ENCODE data around the gene SLC25A44.
"Not testable (repeated sequence)": the region's sequence is repeated elsewhere in the genome, so short reads cannot be mapped to it uniquely, and the experiment has no call there.

SLC25A44 gene

DNA sequence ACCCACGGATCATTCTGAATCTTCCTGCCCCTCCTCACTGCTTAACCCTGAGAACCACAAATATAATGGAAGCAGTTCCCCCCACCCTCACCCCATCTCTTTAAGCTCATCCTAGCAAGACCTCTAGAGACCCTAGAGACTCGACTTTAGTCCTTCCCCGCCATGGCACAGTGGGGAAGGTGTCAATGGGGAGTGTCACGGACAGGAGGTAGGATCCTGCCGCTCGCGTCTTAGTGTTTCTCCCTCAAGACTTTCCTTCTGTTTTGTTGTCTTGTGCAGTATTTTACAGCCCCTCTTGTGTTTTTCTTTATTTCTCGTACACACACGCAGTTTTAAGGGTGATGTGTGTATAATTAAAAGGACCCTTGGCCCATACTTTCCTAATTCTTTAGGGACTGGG lies 18.2 kb downstream of the SLC25A44 start:
- DNase-seq, result no peak

DNA sequence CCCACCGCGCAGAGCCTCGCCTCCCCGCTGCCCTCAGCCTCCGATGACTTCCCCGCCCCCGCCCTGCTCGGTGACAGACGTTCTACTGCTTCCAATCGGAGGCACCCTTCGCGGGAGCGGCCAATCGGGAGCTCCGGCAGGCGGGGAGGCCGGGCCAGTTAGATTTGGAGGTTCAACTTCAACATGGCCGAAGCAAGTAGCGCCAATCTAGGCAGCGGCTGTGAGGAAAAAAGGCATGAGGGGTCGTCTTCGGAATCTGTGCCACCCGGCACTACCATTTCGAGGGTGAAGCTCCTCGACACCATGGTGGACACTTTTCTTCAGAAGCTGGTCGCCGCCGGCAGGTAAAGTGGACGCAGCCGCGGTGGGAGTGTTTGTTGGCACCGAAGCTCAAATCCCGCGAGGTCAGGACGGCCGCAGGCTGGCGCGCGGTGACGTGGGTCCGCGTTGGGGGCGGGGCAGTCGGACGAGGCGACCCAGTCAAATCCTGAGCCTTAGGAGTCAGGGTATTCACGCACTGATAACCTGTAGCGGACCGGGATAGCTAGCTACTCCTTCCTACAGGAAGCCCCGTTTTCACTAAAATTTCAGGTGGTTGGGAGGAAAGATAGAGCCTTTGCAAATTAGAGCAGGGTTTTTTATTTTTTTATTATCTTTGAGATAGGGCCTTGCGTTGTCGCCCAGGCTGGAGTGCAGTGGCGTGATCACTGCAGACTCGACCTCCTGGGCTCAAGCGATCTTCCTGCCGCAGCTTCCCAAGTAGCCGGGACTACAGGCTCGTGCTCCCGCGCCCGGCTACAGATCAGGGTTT lies 19.1 kb downstream of the SLC25A44 start, which contains the start of gene PMF1:
Gene PMF1, plus strand, starts transcription at position 175 of the 811 bp plus-strand sequence. Its CDS starts 9 bp downstream, at position 184.
- DNase-seq, result peak; percentile 98

GRCh38 chr1:156213644-156213966 lies 19.7 kb downstream of the SLC25A44 start:
- DNase-seq, result no peak

DNA sequence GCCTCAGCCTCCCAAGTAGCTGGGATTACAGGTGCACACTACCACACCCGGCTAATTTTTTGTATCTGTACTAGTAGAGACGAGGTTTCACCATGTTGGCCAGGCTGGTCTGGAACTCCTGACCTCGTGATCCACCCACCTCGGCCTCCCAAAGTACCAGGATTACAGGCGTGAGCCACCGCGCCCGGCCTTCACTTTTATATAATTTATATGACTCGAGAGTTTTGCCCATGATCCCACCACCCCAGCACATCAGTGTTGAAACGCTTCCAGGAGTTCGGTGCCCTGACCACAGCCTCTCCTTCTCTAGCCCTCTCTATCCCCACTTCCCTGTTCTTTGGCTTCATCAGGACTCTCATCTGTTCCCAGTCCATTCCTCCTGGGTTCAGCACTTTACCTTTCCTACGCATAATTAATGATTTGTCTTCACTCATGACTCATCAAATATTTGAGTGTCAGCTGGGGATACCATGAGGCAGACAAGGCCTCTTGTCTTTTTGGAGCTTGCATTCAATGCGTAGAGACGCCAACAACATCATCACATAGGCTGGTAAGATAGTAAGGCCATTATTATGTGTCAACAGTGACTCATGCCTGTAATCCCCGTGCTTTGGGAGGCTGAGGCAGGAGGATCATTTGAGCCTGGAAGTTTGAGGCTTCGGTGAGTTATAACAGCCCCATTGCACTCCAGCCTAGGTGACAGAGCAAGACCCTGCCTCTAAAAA lies 20.3 kb downstream of the SLC25A44 start:
- DNase-seq, result no peak

DNA sequence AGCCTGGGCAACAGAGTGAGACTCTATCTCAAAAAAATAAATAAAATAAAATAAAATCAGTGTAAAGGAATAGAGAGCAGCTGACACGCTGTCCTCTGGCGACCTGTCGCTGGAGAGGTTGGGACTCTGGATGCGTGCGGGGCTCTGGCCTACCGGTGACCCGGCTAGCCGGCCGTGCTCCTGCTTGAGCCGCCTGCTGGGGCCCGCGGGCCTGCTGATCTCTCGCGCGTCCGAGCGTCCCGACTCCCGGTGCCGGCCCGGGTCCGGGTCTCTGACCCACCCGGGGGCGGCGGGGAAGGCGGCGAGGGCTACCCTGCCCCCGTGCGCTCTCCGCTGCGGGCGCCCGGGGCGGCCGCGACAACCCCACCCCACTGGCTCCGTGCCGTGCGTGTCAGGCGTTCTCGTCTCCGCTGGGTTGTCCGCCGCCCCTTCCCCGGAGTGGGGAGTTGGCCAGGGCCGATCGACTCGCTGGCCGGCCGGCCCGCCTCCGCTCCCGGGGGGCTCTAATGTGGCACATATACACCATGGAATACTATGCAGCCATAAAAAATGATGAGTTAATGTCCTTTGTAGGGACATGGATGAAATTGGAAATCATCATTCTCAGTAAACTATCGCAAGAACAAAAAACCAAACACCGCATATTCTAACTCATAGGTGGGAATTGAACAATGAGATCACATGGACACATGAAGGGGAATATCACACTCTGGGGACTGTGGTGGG lies 22.6 kb downstream of the SLC25A44 start:
- not testable (repeated sequence) for DNase-seq

DNA sequence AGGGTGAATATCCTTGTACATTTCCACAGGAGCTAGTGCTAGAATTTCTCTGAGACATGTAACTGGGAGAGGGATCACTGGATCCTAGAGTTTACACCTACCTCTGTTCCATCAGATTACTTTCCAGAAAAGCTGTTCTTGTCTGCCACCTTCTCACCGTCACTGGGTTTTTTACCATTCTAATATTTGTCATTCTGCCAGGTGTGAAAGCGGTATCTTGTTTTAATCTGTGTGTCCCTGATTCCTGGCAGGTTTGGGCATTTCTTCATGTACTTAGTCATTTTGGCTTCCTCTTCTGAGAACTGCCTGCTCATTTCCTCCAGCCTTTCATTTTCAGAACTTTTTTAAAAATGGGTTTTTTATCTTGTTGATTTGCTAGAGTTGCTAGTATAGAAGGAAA lies 24.0 kb downstream of the SLC25A44 start:
- DNase-seq, result no peak

GRCh38 chr1:156220226-156220625 lies 26.3 kb downstream of the SLC25A44 start:
- DNase-seq, result no peak

- DNase-seq, result no peak
Observed at GRCh38 chr1:156221986-156222692, 28.2 kb downstream of the SLC25A44 start.

DNA sequence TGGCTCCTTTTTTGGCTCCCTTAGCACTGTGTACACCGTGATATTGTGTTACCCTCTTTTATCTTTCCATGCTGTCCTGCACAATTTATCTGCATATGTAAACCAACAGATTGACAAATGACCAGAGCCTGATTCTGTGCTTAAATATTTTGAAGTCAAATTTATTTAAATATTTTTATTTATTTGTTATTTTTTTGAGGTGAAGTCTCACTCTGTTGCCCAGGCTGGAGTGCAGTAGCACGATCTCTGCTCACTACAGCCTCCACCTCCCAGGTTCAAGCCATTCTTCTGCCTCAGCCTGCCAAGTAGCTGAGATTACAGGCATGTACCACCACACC lies 31.7 kb downstream of the SLC25A44 start:
- DNase-seq, result no peak

- DNase-seq, result no peak
Observed at GRCh38 chr1:156226116-156226538, 32.2 kb downstream of the SLC25A44 start.

- DNase-seq, result no peak
Observed at GRCh38 chr1:156226782-156227181, 32.9 kb downstream of the SLC25A44 start.

GRCh38 chr1:156228501-156228900 lies 34.6 kb downstream of the SLC25A44 start:
- no peak for DNase-seq

DNA sequence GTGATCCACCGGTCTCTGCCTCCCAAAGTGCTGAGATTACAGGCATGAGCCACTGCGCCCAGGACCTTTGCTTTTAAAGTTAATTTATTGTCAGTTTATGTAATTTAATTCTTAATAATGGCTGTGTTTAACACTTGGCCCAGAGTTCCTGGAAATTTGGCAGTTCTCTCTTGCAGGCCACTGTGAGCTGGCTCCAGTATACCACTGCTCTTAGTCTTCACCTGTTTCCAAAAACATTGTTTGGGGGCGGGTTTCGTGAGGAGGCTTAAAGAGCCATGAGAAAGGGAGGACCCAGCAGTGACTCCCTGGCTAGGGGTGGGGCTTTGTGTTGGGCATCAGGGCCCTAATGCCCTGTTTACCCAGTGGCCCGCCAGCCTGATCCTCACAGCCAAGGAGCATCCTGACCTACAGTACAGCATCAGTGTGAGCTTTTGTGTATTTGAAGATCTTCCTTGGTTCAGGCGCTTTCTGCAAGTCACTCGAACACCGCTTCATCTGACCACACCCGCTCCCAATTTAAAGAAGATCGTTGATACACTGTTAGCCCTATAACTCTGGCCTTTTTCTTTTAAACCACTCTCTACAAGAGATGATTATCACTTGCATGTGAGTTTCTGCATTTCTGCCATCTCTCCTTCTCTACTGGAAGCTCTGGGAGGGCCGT lies 36.0 kb downstream of the SLC25A44 start:
- no peak for DNase-seq

GRCh38 chr1:156230473-156230837 lies 36.6 kb downstream of the SLC25A44 start:
- no peak for DNase-seq

GRCh38 chr1:156232201-156232894 lies 38.4 kb downstream of the SLC25A44 start:
- DNase-seq, result no peak

DNA sequence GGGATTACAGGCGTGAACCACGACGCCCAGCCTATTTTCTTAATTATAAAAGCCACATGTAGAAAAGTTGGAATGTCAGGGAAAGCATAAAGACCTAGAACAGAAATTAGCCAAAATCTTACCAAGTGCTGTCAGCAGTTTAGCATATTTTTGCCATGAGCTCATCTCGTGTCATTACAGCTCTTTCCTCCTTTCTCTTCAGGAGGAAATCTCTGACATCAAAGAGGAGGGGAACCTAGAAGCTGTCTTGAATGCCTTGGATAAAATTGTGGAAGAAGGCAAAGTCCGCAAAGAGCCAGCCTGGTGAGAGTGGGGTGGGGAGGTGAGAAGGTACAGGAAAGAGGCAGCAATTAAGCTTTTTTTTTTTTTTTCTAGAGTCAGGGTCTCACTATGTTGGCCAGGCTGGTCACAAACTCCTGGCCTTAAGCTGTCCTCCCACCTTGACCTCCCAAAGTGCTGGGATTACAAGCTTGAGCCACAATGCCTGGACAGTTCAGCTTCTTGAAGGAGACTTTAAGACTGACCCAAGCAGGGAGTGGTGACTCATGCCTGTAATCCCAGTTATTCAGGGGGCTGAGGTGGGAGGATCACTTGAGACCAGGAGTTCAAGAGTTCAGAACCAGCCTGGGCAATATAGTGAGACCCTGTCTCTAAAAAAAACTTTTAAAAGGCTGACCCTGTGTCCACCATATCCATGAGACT lies 39.7 kb downstream of the SLC25A44 start:
- DNase-seq, result no peak

GRCh38 chr1:156236164-156236563 lies 42.3 kb downstream of the SLC25A44 start:
- no peak for DNase-seq

DNA sequence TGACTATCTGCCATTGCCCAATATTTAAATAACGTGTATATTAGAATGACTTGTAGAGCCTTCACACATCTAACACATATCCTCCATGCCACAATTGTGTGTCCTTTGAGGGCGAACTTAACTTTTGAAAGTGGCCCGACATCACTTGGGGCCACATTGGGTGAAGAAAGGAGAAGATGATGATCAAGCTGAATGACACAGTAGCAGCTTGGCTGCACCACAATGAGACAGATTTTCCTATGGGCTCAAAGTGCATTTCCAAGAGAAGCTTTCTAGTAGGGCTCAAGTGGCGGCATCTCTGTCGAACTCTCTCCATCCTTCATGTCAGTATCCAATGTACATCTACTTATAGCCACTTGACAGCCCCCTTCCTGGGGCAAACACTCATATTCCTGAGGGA lies 44.3 kb downstream of the SLC25A44 start:
- no peak for DNase-seq

GRCh38 chr1:156241311-156241811 lies 47.5 kb downstream of the SLC25A44 start:
- DNase-seq, result no peak

GRCh38 chr1:156241926-156242325 lies 48.0 kb downstream of the SLC25A44 start, which contains the start of gene BGLAP:
Gene BGLAP, plus strand, starts transcription at chr1:156242184. Its CDS starts 48 bp downstream, at chr1:156242232.
- no peak for DNase-seq

DNA sequence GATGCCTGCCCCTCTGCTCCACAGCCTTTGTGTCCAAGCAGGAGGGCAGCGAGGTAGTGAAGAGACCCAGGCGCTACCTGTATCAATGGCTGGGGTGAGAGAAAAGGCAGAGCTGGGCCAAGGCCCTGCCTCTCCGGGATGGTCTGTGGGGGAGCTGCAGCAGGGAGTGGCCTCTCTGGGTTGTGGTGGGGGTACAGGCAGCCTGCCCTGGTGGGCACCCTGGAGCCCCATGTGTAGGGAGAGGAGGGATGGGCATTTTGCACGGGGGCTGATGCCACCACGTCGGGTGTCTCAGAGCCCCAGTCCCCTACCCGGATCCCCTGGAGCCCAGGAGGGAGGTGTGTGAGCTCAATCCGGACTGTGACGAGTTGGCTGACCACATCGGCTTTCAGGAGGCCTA lies 48.8 kb downstream of the SLC25A44 start:
- DNase-seq, result no peak
